Lung (tissue), 12 donors: ENCODE measurements around the gene ECM2. TPM values are rescaled to one million over a fixed set of nuclear protein-coding genes. Genes with fewer than 3 reads are reported as not detected.
A peak's percentile ranks its signal among the peaks of the same experiment; 100 is the strongest.

ENCODE experiments used
- ATAC-seq: fragments of 200-7000 bp; cut with Tn5 transposase; one replicate; pipeline ENCODE4 v1.9.1; 2020; ENCODE audit warnings: moderate number of reproducible peaks; ENCODE audit not compliant: insufficient read depth, low FRiP score
- DNase-seq, 3 donors: peaks; one replicate each; pipeline ENCODE4 v3.0.0-alpha.2; 2013 to 2017
- H3K27ac ChIP-seq, 2 donors: one replicate each; pipeline ENCODE4 v1.5.1; 2013; ENCODE audit warnings: mild to moderate bottlenecking in 2 of 2, moderate library complexity in 2 of 2, control low read depth in 1 of 2, inconsistent platforms in 1 of 2, low read depth in 1 of 2, low read length in 1 of 2
- H3K27me3 ChIP-seq, 3 donors: one replicate each; pipeline ENCODE4 v1.5.1; 2013; ENCODE audit warnings: low read length in 2 of 3; ENCODE audit not compliant: control insufficient read depth in 3 of 3, insufficient read depth in 3 of 3
- H3K36me3 ChIP-seq, 4 donors: one replicate each; pipeline ENCODE4 v1.5.1; 2013; ENCODE audit warnings: low read length in 4 of 4, mild to moderate bottlenecking in 1 of 4, moderate library complexity in 1 of 4; ENCODE audit not compliant: control insufficient read depth in 4 of 4, insufficient read depth in 4 of 4
- H3K4me1 ChIP-seq, 5 donors: one replicate each; pipeline ENCODE4 v1.5.1; 2013; ENCODE audit warnings: low read length in 5 of 5, mild to moderate bottlenecking in 2 of 5, moderate library complexity in 1 of 5; ENCODE audit not compliant: control insufficient read depth in 5 of 5, insufficient read depth in 5 of 5
- H3K4me3 ChIP-seq: one replicate; pipeline ENCODE4 v1.5.1; 2013; ENCODE audit warnings: mild to moderate bottlenecking, control low read depth, moderate library complexity
- H3K9ac ChIP-seq, 2 donors: one replicate each; pipeline ENCODE4 v1.5.1; 2013; ENCODE audit warnings: low read length in 2 of 2, control low read depth in 1 of 2; ENCODE audit not compliant: insufficient read depth in 1 of 2
- H3K9me3 ChIP-seq, 4 donors: one replicate each; pipeline ENCODE4 v1.5.1; 2013; ENCODE audit warnings: low read length in 3 of 4, mild to moderate bottlenecking in 1 of 4, moderate library complexity in 1 of 4; ENCODE audit not compliant: control insufficient read depth in 4 of 4, insufficient read depth in 3 of 4
- WGBS, 2 donors: extraction: QIAGEN DNeasy Blood & Tissue Kit; methylation state at CpG; one replicate each; pipeline ENCODE4 v1.1.7; 2013; 5-methylcytosine and 5-hydroxymethylcytosine counted together
- polyA plus RNA-seq, 2 donors: library from polyadenylated mRNA; stranded (reverse); fragments of 200-250 nt; gene quantifications; one replicate each; pipeline ENCODE4 v1.2.1, GENCODE V29; 2013
- total RNA-seq, 2 donors: library from RNA; depleted of rRNA in 1 of 2; stranded (reverse); fragments of >200 nt in 1 of 2; gene quantifications; one replicate each; pipeline ENCODE4 v1.2.1, GENCODE V29; 2014 to 2021
- TF ChIP-seq, protein P1 (sequence below): IDR thresholded peaks from 2 replicates; pipeline ENCODE4 v1.5.1; 2012; ENCODE audit warnings: mild to moderate bottlenecking; ENCODE audit errors: control extremely low read depth, extremely low read depth
- donor health status: control.
- donor health status: control.
- donor health status: Bipolar disorder and iron deficiency.
- donor health status: healthy.
- donor health status: DM: yes; HTN: yes; CAD: no.

The ECM2 gene
- total and polyA plus RNA-seq, 4 donors, result 0.92 to 63.1 (median 2.4) TPM

DNA sequence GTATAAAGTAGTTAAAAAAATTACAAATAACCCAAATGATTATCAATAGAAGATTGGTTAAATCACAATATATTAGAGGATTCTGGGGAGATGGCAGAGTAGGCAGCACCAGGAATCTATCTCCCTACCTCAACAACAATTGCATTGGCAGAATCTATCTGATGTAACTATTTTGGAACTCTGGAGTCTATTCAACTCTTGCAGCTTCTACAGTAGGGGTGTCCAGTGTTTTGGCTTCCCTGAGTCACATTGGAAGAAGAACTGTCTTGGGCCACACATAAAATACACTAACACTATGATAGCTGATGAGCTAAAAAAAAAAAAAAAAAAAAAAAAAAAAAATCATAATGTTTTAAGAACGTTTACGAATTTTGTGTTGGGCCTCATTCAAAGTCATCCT lies 29.2 kb upstream of the ECM2 start:
- Histone ChIP-seq H3K27ac (no peak overlapping the region), H3K9me3 (peaks cover 0 to 5% (median 1%) of the 10 kb centered on the region in 4 donors), H3K36me3 (no peaks in the 10 kb centered on the region), H3K9ac (no peak overlapping the region), H3K4me3 (no peak overlapping the region), H3K4me1 (peaks cover 0 to 21% (median 0%) of the 10 kb centered on the region in 5 donors), H3K27me3 (no peaks in the 10 kb centered on the region)
- 82 to 87% methylated on average over 2 of the region's 2 CpGs for WGBS, 2 donors
- ATAC-seq, result no peak
- TF ChIP-seq, protein P1, sequence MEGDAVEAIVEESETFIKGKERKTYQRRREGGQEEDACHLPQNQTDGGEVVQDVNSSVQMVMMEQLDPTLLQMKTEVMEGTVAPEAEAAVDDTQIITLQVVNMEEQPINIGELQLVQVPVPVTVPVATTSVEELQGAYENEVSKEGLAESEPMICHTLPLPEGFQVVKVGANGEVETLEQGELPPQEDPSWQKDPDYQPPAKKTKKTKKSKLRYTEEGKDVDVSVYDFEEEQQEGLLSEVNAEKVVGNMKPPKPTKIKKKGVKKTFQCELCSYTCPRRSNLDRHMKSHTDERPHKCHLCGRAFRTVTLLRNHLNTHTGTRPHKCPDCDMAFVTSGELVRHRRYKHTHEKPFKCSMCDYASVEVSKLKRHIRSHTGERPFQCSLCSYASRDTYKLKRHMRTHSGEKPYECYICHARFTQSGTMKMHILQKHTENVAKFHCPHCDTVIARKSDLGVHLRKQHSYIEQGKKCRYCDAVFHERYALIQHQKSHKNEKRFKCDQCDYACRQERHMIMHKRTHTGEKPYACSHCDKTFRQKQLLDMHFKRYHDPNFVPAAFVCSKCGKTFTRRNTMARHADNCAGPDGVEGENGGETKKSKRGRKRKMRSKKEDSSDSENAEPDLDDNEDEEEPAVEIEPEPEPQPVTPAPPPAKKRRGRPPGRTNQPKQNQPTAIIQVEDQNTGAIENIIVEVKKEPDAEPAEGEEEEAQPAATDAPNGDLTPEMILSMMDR, result no peak
- DNase-seq, result peak in 2 of 3 donors; percentile 41 to 65

DNA sequence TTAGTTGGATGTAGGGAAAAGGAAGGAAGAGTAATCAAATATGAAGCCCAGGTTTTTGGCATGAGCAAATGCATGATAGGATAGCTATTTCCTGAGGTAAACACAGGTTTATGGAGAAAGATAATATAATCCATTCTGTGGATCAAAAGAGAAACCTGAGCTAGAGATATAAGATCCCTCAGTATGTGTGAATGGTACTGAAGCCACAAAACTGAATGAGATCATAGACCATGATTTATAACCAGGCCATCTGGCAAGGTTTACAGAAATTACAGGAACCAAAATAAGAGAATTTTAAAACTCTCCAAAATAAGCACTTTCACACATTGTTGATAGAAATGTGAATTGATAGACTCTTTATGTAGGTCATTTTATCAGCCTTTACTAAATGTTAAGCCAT lies 28.7 kb upstream of the ECM2 start:
- Histone ChIP-seq H3K27ac (no peak overlapping the region), H3K9ac (no peak overlapping the region), H3K9me3 (peaks cover 0 to 5% (median 1%) of the 10 kb centered on the region in 4 donors), H3K4me3 (no peak overlapping the region), H3K4me1 (peaks cover 0 to 21% (median 0%) of the 10 kb centered on the region in 5 donors), H3K36me3 (no peaks in the 10 kb centered on the region), H3K27me3 (no peaks in the 10 kb centered on the region)
- peak in 2 of 3 donors; percentile 21 to 22 for DNase-seq
- ATAC-seq, result no peak
- TF ChIP-seq, protein P1, result no peak

GRCh38 chr9:92563116-92564100 lies 27.6 kb upstream of the ECM2 start:
- Histone ChIP-seq H3K36me3 (no peaks in the 10 kb centered on the region), H3K27me3 (no peaks in the 10 kb centered on the region), H3K9me3 (peaks cover 0 to 5% (median 1%) of the 10 kb centered on the region in 4 donors), H3K4me3 (no peak overlapping the region), H3K27ac (no peak overlapping the region), H3K4me1 (peaks cover 0 to 21% (median 0%) of the 10 kb centered on the region in 5 donors), H3K9ac (peak overlapping the region in 1 of 2 donors; percentile 40)
- DNase-seq (peak; percentile 50 to 78 (median 75)), ATAC-seq (no peak)
- 78 to 82% methylated on average over 3 of the region's 3 CpGs for WGBS, 2 donors
- TF ChIP-seq, protein P1, result no peak
